ENCODE measurements around the gene ANK3. TPM values are rescaled to one million over a fixed set of nuclear protein-coding genes. Genes with fewer than 3 reads are reported as not detected.

Gene ANK3
- total RNA-seq, 1 experiment from 2014 or later, result 32.0 TPM

DNA sequence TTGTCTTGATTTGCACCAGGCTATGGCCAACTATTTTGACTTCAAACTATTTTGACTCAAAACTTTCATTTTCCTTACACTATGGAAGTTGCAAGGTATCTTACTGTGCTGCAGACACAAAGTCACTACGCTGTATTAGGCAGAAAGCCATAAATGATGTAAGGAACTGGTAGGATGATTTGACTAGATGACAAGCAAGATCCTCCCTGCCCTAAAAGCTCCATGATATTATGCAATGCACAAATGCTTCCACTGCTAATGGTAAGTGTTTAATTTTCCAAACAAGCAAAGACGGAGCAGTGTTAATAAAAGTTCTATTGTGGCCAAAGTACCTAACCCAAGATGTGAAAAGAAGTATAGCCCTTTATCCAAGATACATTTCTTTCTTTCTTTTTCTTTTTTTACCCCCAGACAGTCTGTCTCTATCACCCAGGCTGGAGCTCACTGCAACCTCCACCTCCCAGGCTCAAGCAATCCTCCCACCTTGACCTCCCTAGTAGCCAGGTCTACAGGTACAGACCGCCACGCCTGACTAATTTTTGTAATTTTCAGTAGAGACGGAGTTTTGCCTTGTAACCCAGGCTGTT is 98.2 kb downstream of the ANK3 start:
- Histone ChIP-seq H3K36me3 (ENCODE audit: low read depth) (no peaks in the 10 kb centered on the region), H3K4me2 (no peak overlapping the region), H4K20me1 (ENCODE audit: insufficient read depth) (no peaks in the 10 kb centered on the region; the same call in 1 of the 2 replicates), H3K9me2 (ENCODE audit: insufficient read depth) (no peaks in the 10 kb centered on the region), H3K9me3 (ENCODE audit: insufficient read depth, low read depth) (no peaks in the 10 kb centered on the region), H3K27me3 (ENCODE audit: insufficient read depth, low read depth) (no peaks in the 10 kb centered on the region), H3K4me1 (replicated peaks; ENCODE audit: insufficient read depth) (no peaks in the 10 kb centered on the region), H2AFZ (no peak overlapping the region), H3K27ac (no peak overlapping the region), H3K4me3 (no peak overlapping the region), H3F3A (ENCODE audit: insufficient read depth, low read depth) (no peaks in the 10 kb centered on the region), H3K79me2 (ENCODE audit: low read depth) (no peaks in the 10 kb centered on the region)
- TF ChIP-seq EZH2 (IDR thresholded peaks at IDR 0.05; ENCODE audit: low read depth) (no peak), CTCF (conservative IDR thresholded peaks at IDR 0.05) (no peak)
- no peak for DNase-seq
- intact Hi-C loops (cut with micrococcal nuclease; ENCODE audit: unreplicated experiment), result no loop called here
- ChIA-PET POLR2A (ENCODE audit: unreplicated experiment) (no interaction called here), CTCF (no interaction called here)
- BruUV-seq (replicated peaks), result no TSS peak

- CTCF ChIA-PET, result no interaction called here
- H3K4me3 ChIP-seq, result no peak overlapping the region
- intact Hi-C loops (cut with micrococcal nuclease; ENCODE audit: unreplicated experiment), result no loop called here
- no peaks in the 10 kb centered on the region for H3K36me3 ChIP-seq (ENCODE audit: low read depth)
- no peaks in the 10 kb centered on the region for H3K4me1 ChIP-seq (replicated peaks; ENCODE audit: insufficient read depth)
- H3K9me2 ChIP-seq (ENCODE audit: insufficient read depth), result no peaks in the 10 kb centered on the region
- no peaks in the 10 kb centered on the region for H3K27me3 ChIP-seq (ENCODE audit: insufficient read depth, low read depth)
- no peak for TF ChIP-seq EZH2 (IDR thresholded peaks at IDR 0.05; ENCODE audit: low read depth)
- no peak for TF ChIP-seq CTCF (conservative IDR thresholded peaks at IDR 0.05)
- no peak overlapping the region for H3K27ac ChIP-seq
- H4K20me1 ChIP-seq (ENCODE audit: insufficient read depth), result no peaks in the 10 kb centered on the region; the same call in 1 of the 2 replicates
- H3K79me2 ChIP-seq (ENCODE audit: low read depth), result no peaks in the 10 kb centered on the region
- no TSS peak for BruUV-seq (replicated peaks)
- no peak for DNase-seq
- H2AFZ ChIP-seq, result no peak overlapping the region
- H3K4me2 ChIP-seq, result no peak overlapping the region
- POLR2A ChIA-PET (ENCODE audit: unreplicated experiment), result no interaction called here
- no peaks in the 10 kb centered on the region for H3F3A ChIP-seq (ENCODE audit: insufficient read depth, low read depth)
- H3K9me3 ChIP-seq (ENCODE audit: insufficient read depth, low read depth), result no peaks in the 10 kb centered on the region
These were observed 99.1 kb downstream of the ANK3 start for GRCh38 chr10:60290558-60290957.

DNA sequence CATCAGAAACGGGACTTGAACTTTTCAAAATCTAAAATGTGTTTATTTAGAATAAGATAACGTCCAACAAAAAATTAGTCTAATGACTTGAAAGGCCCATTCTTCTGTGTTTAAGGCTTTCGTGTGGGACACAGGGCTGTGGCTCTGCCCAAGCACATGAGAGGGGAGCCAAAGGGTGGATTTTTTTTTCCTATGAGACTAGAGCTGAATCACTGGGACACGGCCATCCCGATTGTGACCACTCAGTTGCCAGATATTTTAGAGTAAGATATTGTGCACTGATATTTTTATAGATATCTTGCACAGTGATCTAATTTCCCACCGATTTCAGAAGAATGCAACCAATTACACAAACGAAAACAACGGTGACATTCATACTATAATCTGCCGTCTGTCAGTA is 99.9 kb downstream of the ANK3 start:
- Histone ChIP-seq H3K9me2 (ENCODE audit: insufficient read depth) (no peaks in the 10 kb centered on the region), H3K27ac (no peak overlapping the region), H3K79me2 (ENCODE audit: low read depth) (no peaks in the 10 kb centered on the region), H3K36me3 (ENCODE audit: low read depth) (no peaks in the 10 kb centered on the region), H3K9me3 (ENCODE audit: insufficient read depth, low read depth) (no peaks in the 10 kb centered on the region), H3K4me3 (no peak overlapping the region), H4K20me1 (ENCODE audit: insufficient read depth) (no peaks in the 10 kb centered on the region; the same call in 1 of the 2 replicates), H2AFZ (no peak overlapping the region), H3F3A (ENCODE audit: insufficient read depth, low read depth) (no peaks in the 10 kb centered on the region), H3K4me1 (replicated peaks; ENCODE audit: insufficient read depth) (no peaks in the 10 kb centered on the region), H3K27me3 (ENCODE audit: insufficient read depth, low read depth) (no peaks in the 10 kb centered on the region), H3K4me2 (no peak overlapping the region)
- intact Hi-C loops (cut with micrococcal nuclease; ENCODE audit: unreplicated experiment), result no loop called here
- ChIA-PET POLR2A (ENCODE audit: unreplicated experiment) (interaction anchor here (0.7 kb wide), 1 partner anchor 13 kb away, joined by 6 read pairs; no protein-coding TSS in a partner anchor), CTCF (interaction anchor here (0.7 kb wide), 1 partner anchor 209 kb away, joined by 11 read pairs; no protein-coding TSS in a partner anchor)
- TF ChIP-seq CTCF (conservative IDR thresholded peaks at IDR 0.05) (no peak), EZH2 (IDR thresholded peaks at IDR 0.05; ENCODE audit: low read depth) (no peak)
- BruUV-seq (replicated peaks), result no TSS peak
- DNase-seq, result no peak
